HG02798 (cell line): ENCODE results near the gene C12orf57.

Source experiments
- ATAC-seq: cut with Tn5 transposase; IDR thresholded peaks from one replicate; pipeline ENCODE4 v1.9.1; 2021; ENCODE audit warnings: mild to moderate bottlenecking; ENCODE audit not compliant: unreplicated experiment, poor library complexity

C12orf57 gene

GRCh38 chr12:6952121-6952862 is 8.5 kb downstream of the C12orf57 start:
- ATAC-seq, result no peak

GRCh38 chr12:6952863-6953441 is 9.1 kb downstream of the C12orf57 start:
- no peak for ATAC-seq

GRCh38 chr12:6953442-6954315 is 9.9 kb downstream of the C12orf57 start:
- ATAC-seq, result peak; percentile 48

GRCh38 chr12:6954316-6955107 is 10.7 kb downstream of the C12orf57 start:
- ATAC-seq, result no peak

- no peak for ATAC-seq
These were observed 11.5 kb downstream of the C12orf57 start for GRCh38 chr12:6955108-6956020.

- no peak for ATAC-seq
These were observed 12.4 kb downstream of the C12orf57 start for GRCh38 chr12:6956021-6956727.

- no peak for ATAC-seq
These were observed 13.4 kb downstream of the C12orf57 start for GRCh38 chr12:6957151-6957701.

GRCh38 chr12:6957741-6958608 is 14.2 kb downstream of the C12orf57 start:
- no peak for ATAC-seq

- ATAC-seq, result no peak
These were observed 14.8 kb downstream of the C12orf57 start for GRCh38 chr12:6958609-6959057.

GRCh38 chr12:6959058-6959804 is 15.4 kb downstream of the C12orf57 start:
- peak; percentile 57 for ATAC-seq

- no peak for ATAC-seq
These were observed 16.2 kb downstream of the C12orf57 start for GRCh38 chr12:6959805-6960592.

- no peak for ATAC-seq
These were observed 16.9 kb downstream of the C12orf57 start for GRCh38 chr12:6960593-6961277.

GRCh38 chr12:6961278-6961694 is 17.5 kb downstream of the C12orf57 start:
- ATAC-seq, result peak; percentile 32

GRCh38 chr12:6961695-6962284 is 18.0 kb downstream of the C12orf57 start:
- peak; percentile 10 for ATAC-seq
